Fibroblast of mammary gland (primary cell): ENCODE data around the gene LLGL1.

ENCODE experiments used
- DNase-seq: peaks from one replicate; pipeline ENCODE4 v3.0.0-alpha.2; 2010; ENCODE audit warnings: low read depth
- H3K4me3 ChIP-seq: 2 replicates; pipeline ENCODE4 v1.5.1; 2011; ENCODE audit warnings: low read depth, mild to moderate bottlenecking, low read length, moderate library complexity; ENCODE audit not compliant: control insufficient read depth
- TF ChIP-seq, protein P1 (sequence below): conservative IDR thresholded peaks from 2 replicates; pipeline ENCODE4 v1.5.1; 2011; ENCODE audit warnings: low read depth, low read length, inconsistent platforms; ENCODE audit not compliant: control insufficient read depth, insufficient read depth

The LLGL1 gene

DNA sequence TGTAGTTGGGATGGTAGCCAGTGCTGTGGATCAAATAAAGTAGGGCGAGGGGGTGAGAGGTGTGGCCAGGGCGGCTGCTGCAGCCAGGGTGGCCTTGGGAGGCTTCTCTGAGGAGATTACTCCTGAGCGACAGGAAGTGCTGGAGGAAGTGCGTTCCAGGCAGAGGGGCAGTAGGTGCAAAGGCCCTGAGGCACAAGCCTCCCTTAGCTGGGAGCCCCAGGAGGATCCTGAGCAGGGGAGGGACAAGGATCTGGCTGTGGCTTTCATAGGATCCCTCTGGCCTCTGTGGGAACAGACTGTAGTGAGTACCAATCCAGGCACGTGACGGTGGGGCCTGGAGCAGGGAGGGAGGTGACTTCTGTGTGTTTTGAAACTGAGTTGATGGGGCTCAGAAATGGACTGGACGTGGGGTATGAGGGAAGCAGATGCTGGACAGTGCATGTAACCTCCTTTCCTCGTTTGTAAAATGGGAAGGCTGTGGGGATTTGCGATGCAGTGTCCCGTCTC, 2.8 kb downstream of the LLGL1 start:
- DNase-seq: no peak
- TF ChIP-seq, protein P1, sequence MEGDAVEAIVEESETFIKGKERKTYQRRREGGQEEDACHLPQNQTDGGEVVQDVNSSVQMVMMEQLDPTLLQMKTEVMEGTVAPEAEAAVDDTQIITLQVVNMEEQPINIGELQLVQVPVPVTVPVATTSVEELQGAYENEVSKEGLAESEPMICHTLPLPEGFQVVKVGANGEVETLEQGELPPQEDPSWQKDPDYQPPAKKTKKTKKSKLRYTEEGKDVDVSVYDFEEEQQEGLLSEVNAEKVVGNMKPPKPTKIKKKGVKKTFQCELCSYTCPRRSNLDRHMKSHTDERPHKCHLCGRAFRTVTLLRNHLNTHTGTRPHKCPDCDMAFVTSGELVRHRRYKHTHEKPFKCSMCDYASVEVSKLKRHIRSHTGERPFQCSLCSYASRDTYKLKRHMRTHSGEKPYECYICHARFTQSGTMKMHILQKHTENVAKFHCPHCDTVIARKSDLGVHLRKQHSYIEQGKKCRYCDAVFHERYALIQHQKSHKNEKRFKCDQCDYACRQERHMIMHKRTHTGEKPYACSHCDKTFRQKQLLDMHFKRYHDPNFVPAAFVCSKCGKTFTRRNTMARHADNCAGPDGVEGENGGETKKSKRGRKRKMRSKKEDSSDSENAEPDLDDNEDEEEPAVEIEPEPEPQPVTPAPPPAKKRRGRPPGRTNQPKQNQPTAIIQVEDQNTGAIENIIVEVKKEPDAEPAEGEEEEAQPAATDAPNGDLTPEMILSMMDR: no peak
- H3K4me3 ChIP-seq: no peak overlapping the region

DNA sequence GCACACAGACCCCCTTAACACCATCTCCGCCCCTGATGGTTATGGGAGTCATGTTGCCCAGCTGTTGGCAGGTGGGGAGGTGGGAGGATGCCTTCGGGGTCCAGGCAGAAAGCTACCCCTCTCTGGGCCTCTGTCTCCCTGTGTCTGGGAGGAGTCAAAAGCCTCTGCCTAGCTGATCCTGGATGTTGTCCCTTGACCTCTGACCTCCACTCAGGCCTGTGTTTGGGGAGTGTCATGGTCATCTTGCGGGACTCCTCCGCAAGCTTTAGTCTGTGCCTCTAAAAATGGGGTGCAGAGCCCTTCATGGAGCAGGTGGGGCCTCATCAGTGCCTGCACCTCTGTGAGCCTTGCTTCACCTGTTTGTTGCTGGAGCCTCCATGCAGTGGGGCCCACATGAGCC, 3.8 kb downstream of the LLGL1 start:
- TF ChIP-seq, protein P1: no peak
- DNase-seq: no peak
- H3K4me3 ChIP-seq: no peak overlapping the region

DNA sequence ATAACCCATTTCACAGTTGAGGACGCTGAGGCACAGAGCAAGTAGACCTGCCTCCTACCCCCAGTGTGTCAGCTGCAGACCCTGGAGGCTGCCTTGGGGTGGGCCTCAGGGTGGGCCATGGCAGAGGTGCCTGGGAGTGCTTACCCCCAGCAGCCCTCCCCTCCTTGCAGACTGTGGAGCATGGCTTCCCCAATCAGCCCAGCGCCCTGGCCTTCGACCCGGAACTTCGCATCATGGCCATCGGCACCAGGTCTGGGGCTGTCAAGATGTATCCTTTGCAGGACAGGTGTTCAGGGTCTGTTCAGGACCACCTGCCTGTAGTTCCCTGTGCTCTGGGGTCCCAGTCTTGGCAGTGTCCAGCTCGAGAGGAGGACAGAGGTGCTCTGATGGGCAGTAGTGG, 4.3 kb downstream of the LLGL1 start:
- H3K4me3 ChIP-seq: no peak overlapping the region

DNA sequence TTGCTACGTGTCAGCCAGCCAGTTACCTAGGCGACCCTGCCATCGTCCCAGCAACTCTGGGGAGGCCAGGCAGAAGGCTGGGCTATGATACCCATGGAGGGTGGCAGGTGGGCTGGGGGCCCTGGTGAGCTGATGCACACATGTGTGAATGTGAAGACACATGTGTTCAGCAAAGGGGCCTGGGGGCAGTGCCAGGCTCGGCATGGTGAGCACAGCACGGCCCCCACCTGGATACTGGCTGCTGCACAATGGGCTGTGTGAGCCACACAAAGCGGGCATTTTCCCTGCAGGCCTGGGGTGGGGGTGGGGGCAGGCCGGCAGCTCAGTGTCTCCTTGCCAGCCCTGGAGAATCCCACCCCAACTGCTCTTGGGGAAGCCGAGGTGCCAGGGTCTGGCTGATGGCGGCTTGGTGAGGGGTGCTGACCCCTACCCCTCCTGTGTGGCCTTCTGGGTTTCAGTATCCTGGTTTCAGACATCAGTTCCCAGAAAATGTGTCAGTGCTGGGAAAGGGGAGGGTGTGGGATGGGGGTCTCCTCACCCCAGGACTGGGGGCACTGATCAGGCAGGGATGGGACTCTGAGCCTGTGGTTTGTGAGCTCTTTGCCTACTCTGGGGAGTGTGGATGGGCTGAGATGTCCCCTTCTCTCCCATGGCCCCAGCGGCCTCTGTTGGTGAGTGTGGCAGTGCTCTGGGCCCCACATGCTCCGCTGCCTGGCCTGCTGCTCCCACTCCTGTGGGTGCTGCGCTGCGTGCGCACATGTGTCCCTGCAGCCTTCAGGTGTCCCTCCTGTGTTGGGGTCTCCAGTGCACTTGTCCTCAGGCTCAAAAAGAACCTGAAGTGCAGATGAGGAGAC, 5.1 kb downstream of the LLGL1 start:
- TF ChIP-seq, protein P1: no peak
- no peak for DNase-seq
- H3K4me3 ChIP-seq: no peak overlapping the region

More for the DNA sequence above, 4.3 kb downstream of the LLGL1 start:
- no peak for DNase-seq
- TF ChIP-seq, protein P1: no peak

DNA sequence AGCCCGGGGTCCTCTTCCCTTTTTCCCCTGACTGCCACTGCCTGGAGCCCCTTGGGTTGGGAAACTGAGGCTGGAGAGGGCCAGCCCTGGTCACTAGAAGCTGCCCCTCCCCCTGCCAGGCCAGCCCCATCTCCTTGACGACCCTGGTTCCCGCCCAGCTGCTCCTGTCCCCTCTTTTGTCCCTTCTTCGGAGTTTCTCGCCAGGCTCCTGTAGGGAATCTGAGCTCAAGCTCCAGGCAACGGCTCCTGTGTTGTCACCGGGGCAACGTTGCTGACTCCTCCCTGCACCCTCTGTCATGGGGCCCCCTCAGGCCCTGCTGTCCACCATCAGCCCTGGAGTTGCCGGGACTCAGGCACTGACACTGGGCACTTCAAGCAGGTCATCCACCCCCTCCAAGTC, 5.7 kb downstream of the LLGL1 start:
- no peak for DNase-seq
- TF ChIP-seq, protein P1: no peak
- H3K4me3 ChIP-seq: no peak overlapping the region

DNA sequence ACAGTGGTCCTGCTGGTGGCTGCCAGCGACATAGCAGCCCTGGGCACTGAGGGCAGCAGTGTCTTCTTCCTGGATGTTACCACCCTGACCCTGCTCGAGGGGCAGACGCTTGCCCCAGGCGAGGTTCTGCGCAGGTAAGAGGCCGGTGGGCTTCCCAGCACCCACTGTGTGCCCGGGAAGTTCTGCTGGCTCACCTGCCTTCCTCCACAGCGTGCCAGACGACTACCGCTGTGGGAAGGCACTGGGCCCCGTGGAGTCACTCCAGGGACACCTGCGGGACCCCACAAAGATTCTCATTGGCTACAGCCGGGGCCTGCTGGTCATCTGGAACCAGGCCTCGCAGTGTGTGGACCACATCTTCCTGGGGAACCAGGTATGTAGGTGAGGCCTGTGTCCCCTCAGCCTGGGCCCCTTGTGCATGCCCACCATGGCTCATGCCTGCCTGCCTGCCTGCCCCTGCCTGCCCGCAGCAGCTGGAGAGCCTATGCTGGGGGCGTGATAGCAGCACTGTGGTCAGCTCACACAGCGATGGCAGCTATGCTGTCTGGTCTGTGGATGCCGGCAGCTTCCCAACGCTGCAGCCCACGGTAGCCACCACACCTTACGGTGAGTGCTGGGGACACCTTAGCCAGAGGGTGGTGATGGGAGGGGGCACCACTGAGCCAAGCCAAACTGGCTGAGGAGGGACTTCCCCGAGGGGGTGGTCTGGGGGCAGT, 8.5 kb downstream of the LLGL1 start:
- TF ChIP-seq, protein P1: no peak
- H3K4me3 ChIP-seq: no peak overlapping the region

More for the DNA sequence above, 8.5 kb downstream of the LLGL1 start:
- DNase-seq: no peak
